MCF 10A (cell line): ENCODE data around the gene PLXND1. TPM values are rescaled to one million over a fixed set of nuclear protein-coding genes. Genes with fewer than 3 reads are reported as not detected.

ENCODE experiments used
- BruUV-seq: library from RNA; stranded (reverse); fragments of 400-500 nt; replicated peaks from 2 replicates; lab custom pipeline; 2021; lab: Mats Ljungman, UMichigan
- CTCF ChIA-PET: fragments of 300-600 bp; sonication (Branson Sonifier 250); formaldehyde crosslinking; extraction: SDS; loops from one replicate; lab custom pipeline; 2021; ENCODE audit warnings: antibody characterized with exemption, inconsistent platforms; lab: Yijun Ruan, JAX
- POLR2A ChIA-PET: fragments of 300-600, 350-650 bp; sonication (Branson Sonifier 250); formaldehyde crosslinking; extraction: SDS; loops from one replicate; lab custom pipeline; 2020; ENCODE audit warnings: antibody characterized with exemption, inconsistent platforms; lab: Yijun Ruan, JAX
- DNase-seq: peaks from one replicate; pipeline ENCODE4 v3.0.0-alpha.2; 2018; ENCODE audit not compliant: unreplicated experiment
- H3K27ac Mint-ChIP-seq: one replicate; pipeline ENCODE4 v1.8.0; 2022; ENCODE audit warnings: mild to moderate bottlenecking, low read depth, mixed read lengths; ENCODE audit not compliant: unreplicated experiment
- H3K27me3 Mint-ChIP-seq: one replicate; pipeline ENCODE4 v1.8.0; 2022; ENCODE audit warnings: mixed read lengths; ENCODE audit not compliant: insufficient read depth, unreplicated experiment
- H3K36me3 Mint-ChIP-seq: one replicate; pipeline ENCODE4 v1.8.0; 2022; ENCODE audit warnings: mild to moderate bottlenecking, moderate library complexity, mixed read lengths; ENCODE audit not compliant: insufficient read depth, unreplicated experiment
- H3K4me1 Mint-ChIP-seq: one replicate; pipeline ENCODE4 v1.8.0; 2022; ENCODE audit warnings: mixed read lengths; ENCODE audit not compliant: insufficient read depth, unreplicated experiment
- H3K4me3 Mint-ChIP-seq: one replicate; pipeline ENCODE4 v1.8.0; 2022; ENCODE audit warnings: mild to moderate bottlenecking, moderate library complexity, mixed read lengths; ENCODE audit not compliant: unreplicated experiment
- H3K9me3 Mint-ChIP-seq: one replicate; pipeline ENCODE4 v1.8.0; 2022; ENCODE audit warnings: mixed read lengths; ENCODE audit not compliant: unreplicated experiment
- CTCF ChIP-seq: fragments of 200-600 bp; IDR thresholded peaks from one replicate; pipeline ENCODE4 v1.8.0; 2022; ENCODE audit warnings: antibody characterized with exemption, mild to moderate bottlenecking; ENCODE audit not compliant: unreplicated experiment
- intact Hi-C: fragments of 100-400 bp; cut with micrococcal nuclease; formaldehyde crosslinking; loops from 2 replicates; pipeline ENCODE4 v1.14.1; 2022
- total RNA-seq: library from RNA; stranded (reverse); gene quantifications from 2 replicates; pipeline ENCODE4 v1.2.3, GENCODE V29; 2022

Gene PLXND1
- total RNA-seq, 1 experiment from 2014 or later: 5.6 TPM

- no peaks in the 10 kb centered on the region for H3K9me3 Mint-ChIP-seq
- H3K4me3 Mint-ChIP-seq: no peak overlapping the region
- no peak for DNase-seq
- intact Hi-C loops: no loop called here
- ChIA-PET CTCF (interaction anchor here (0.9 to 1.3 kb wide), 2 partner anchors 12 to 102 kb away, joined by 5 read pairs; no protein-coding TSS in a partner anchor), POLR2A (interaction anchor here (1.0 kb wide), 1 partner anchor 276 kb away, joined by 3 read pairs; no protein-coding TSS in a partner anchor)
- H3K27ac Mint-ChIP-seq: no peak overlapping the region
- no peaks in the 10 kb centered on the region for H3K4me1 Mint-ChIP-seq
- H3K36me3 Mint-ChIP-seq: no peaks in the 10 kb centered on the region
- H3K27me3 Mint-ChIP-seq: no peaks in the 10 kb centered on the region
- TF ChIP-seq CTCF: no peak
- no TSS peak for BruUV-seq
Observed at GRCh38 chr3:129592381-129593131, 13.9 kb downstream of the PLXND1 start.

GRCh38 chr3:129591932-129592331, 14.5 kb downstream of the PLXND1 start:
- H3K27ac Mint-ChIP-seq: peak overlapping the region; percentile 13
- no peaks in the 10 kb centered on the region for H3K4me1 Mint-ChIP-seq
- no peaks in the 10 kb centered on the region for H3K27me3 Mint-ChIP-seq
- no peak for TF ChIP-seq CTCF
- DNase-seq: no peak
- CTCF ChIA-PET: interaction anchor here (1.3 kb wide), 1 partner anchor 102 kb away, joined by 5 read pairs; no protein-coding TSS in a partner anchor
- H3K36me3 Mint-ChIP-seq: no peaks in the 10 kb centered on the region
- H3K4me3 Mint-ChIP-seq: no peak overlapping the region
- POLR2A ChIA-PET: interaction anchor here (0.6 kb wide), 1 partner anchor 907 kb away, joined by 3 read pairs; no protein-coding TSS in a partner anchor
- BruUV-seq: no TSS peak
- intact Hi-C loops: no loop called here
- H3K9me3 Mint-ChIP-seq: no peaks in the 10 kb centered on the region

- H3K4me3 Mint-ChIP-seq: no peak overlapping the region
- TF ChIP-seq CTCF: no peak
- no peak for DNase-seq
- H3K9me3 Mint-ChIP-seq: no peaks in the 10 kb centered on the region
- H3K4me1 Mint-ChIP-seq: peaks cover 6% of the 10 kb centered on the region
- intact Hi-C loops: no loop called here
- CTCF ChIA-PET: interaction anchor here (0.6 kb wide), 1 partner anchor 23 kb away, joined by 5 read pairs; no protein-coding TSS in a partner anchor
- POLR2A ChIA-PET: no interaction called here
- H3K36me3 Mint-ChIP-seq: no peaks in the 10 kb centered on the region
- no TSS peak for BruUV-seq
- H3K27me3 Mint-ChIP-seq: no peaks in the 10 kb centered on the region
- H3K27ac Mint-ChIP-seq: no peak overlapping the region
Observed at GRCh38 chr3:129590215-129590614, 16.3 kb downstream of the PLXND1 start.

GRCh38 chr3:129587566-129588210, 18.8 kb downstream of the PLXND1 start:
- H3K4me3 Mint-ChIP-seq: no peak overlapping the region
- no peak for DNase-seq
- H3K36me3 Mint-ChIP-seq: no peaks in the 10 kb centered on the region
- no peak overlapping the region for H3K27ac Mint-ChIP-seq
- H3K9me3 Mint-ChIP-seq: no peaks in the 10 kb centered on the region
- peaks cover 6% of the 10 kb centered on the region for H3K4me1 Mint-ChIP-seq
- no peak for TF ChIP-seq CTCF
- BruUV-seq: no TSS peak
- intact Hi-C loops: no loop called here
- CTCF ChIA-PET: no interaction called here
- H3K27me3 Mint-ChIP-seq: no peaks in the 10 kb centered on the region
- POLR2A ChIA-PET: interaction anchor here (0.6 to 0.9 kb wide), 2 partner anchors 37 to 268 kb away, joined by 3 read pairs; no protein-coding TSS in a partner anchor
